Esophagus (tissue), 2 donors: Measurements from ENCODE around the gene PRMT1. TPM values are rescaled to one million over a fixed set of nuclear protein-coding genes. Genes with fewer than 3 reads are reported as not detected.

Experiments
- H3K27ac ChIP-seq, 2 donors: one replicate each; pipeline ENCODE4 v1.5.1; 2013; ENCODE audit warnings: low read depth in 2 of 2, mild to moderate bottlenecking in 2 of 2, inconsistent platforms in 1 of 2, low read length in 1 of 2, moderate library complexity in 1 of 2
- H3K27me3 ChIP-seq, 2 donors: one replicate each; pipeline ENCODE4 v1.6.1; 2013; ENCODE audit warnings: low read length in 2 of 2, control low read depth in 1 of 2, mild to moderate bottlenecking in 1 of 2; ENCODE audit not compliant: insufficient read depth in 2 of 2, control insufficient read depth in 1 of 2
- H3K36me3 ChIP-seq, 2 donors: one replicate each; pipeline ENCODE4 v1.6.1; 2013; ENCODE audit warnings: low read length in 1 of 2; ENCODE audit not compliant: control insufficient read depth in 2 of 2, insufficient read depth in 2 of 2
- H3K4me1 ChIP-seq, 2 donors: one replicate each; pipeline ENCODE4 v1.6.1; 2013; ENCODE audit warnings: low read length in 1 of 2; ENCODE audit not compliant: control insufficient read depth in 2 of 2, insufficient read depth in 2 of 2
- H3K4me3 ChIP-seq, 2 donors: one replicate each; pipeline ENCODE4 v1.5.1; 2013; ENCODE audit warnings: low read length in 2 of 2, mild to moderate bottlenecking in 2 of 2, low read depth in 1 of 2, moderate library complexity in 1 of 2
- H3K9me3 ChIP-seq, 2 donors: one replicate each; pipeline ENCODE4 v1.6.1; 2013; ENCODE audit warnings: mild to moderate bottlenecking in 2 of 2, low read depth in 1 of 2, low read length in 1 of 2, moderate library complexity in 1 of 2; ENCODE audit not compliant: control insufficient read depth in 2 of 2, insufficient read depth in 1 of 2
- WGBS, 2 donors: extraction: QIAGEN DNeasy Blood & Tissue Kit; methylation state at CpG; one replicate each; pipeline ENCODE4 v1.1.7; 2013; 5-methylcytosine and 5-hydroxymethylcytosine counted together
- polyA plus RNA-seq, 2 donors: library from polyadenylated mRNA; stranded (reverse); fragments of 200-250 nt; gene quantifications; one replicate each; pipeline ENCODE4 v1.2.3, GENCODE V29; 2013
- donor health status: healthy with polysubstance abuse.
- donor health status: Bipolar disorder and iron deficiency.

PRMT1 gene
- polyA plus RNA-seq, 2 donors: 72.5 to 146 TPM

DNA sequence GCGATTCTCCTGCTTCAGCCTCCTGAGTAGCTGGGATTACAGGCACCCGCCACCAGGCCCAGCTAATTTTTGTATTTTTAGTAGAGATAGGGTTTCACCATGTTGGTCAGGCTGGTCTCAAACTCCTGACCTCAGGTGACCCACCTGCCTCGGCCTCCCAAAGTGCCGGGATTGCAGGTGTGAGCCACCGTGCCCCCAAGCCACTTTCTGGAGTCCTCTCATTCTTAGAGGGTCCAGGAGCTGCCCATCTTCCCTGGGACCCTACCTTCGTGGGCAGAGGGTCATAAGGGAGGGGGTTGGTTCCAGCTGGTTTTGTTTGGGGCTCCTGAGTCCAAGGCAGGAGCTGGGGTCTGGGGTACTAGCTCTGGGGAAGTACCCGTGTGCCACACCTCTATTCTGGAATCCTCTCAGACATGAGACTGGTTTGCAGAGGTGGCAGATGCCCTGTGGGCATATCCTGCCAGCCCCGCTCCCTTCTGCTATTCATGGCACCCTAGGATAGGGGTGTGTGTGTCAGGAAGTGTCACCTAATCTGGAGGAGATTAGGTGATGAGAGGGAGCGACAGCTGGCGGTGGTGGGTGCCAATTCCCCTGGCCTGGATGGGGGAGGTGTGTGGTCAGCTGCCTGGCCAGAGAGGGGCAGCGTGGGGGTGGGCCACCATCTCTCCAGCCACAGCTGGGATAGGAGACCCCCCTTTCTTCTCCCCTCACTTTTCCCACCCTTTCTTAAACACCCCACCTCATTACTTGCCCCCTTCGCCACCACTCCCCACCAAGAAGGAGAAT, 2.1 kb downstream of the PRMT1 start:
- peak overlapping the region; percentile 27 to 29 for H3K27ac ChIP-seq

DNA sequence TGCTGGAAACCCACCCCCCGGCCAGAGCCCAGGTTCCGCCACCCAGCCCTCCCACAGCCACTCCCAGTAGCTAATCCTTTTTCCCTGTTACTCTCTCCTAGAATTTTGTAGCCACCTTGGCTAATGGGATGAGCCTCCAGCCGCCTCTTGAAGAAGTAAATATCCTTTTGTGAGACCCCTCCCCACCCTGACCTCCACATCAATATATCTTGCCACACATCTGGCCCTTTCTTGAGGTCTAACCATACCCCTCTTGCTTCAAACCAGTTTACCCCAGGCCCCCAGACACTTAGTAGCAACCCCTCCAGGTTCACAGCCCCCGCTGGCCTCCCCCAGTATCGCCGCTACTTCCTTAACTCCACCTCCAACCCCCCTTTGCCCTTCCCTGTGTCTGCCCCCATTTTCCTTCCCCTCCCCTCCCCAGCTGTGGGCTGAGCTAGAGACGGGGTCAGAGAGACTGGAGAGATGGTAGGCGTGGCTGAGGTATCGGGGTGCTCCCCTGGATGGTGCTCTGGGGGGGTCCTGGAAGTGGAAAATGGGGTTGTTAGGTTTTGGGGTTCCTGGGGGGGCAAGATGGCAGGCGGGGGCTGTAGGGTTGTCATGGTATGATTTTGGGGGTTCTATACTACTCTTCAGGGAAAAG, 2.8 kb downstream of the PRMT1 start:
- WGBS, 2 donors: 57 to 58% methylated on average over 10 of the region's 10 CpGs
- H3K4me3 ChIP-seq: no peak overlapping the region
- H3K4me1 ChIP-seq: peaks cover 2 to 16% of the 10 kb centered on the region in 2 donors

More for the DNA sequence above, 2.1 kb downstream of the PRMT1 start:
- Histone ChIP-seq H3K9me3 (no peaks in the 10 kb centered on the region), H3K36me3 (peaks cover 4 to 15% of the 10 kb centered on the region in 2 donors), H3K4me3 (no peak overlapping the region), H3K4me1 (peaks cover 2 to 16% of the 10 kb centered on the region in 2 donors), H3K27me3 (no peaks in the 10 kb centered on the region)
- 48 to 49% methylated on average over 12 of the region's 12 CpGs for WGBS, 2 donors

GRCh38 chr19:49680421-49681351, 3.6 kb downstream of the PRMT1 start:
- peak overlapping the region; percentile 36 to 43 for H3K27ac ChIP-seq
- no peaks in the 10 kb centered on the region for H3K27me3 ChIP-seq
- peaks cover 2 to 16% of the 10 kb centered on the region in 2 donors for H3K4me1 ChIP-seq
- no peaks in the 10 kb centered on the region for H3K9me3 ChIP-seq
- 32% methylated on average over 40 of the region's 40 CpGs for WGBS, 2 donors
- peak overlapping the region in 1 of 2 donors; percentile 15 for H3K4me3 ChIP-seq
- H3K36me3 ChIP-seq: peaks cover 11 to 28% of the 10 kb centered on the region in 2 donors

More for the DNA sequence above, 2.8 kb downstream of the PRMT1 start:
- Histone ChIP-seq H3K27me3 (no peaks in the 10 kb centered on the region), H3K9me3 (no peaks in the 10 kb centered on the region), H3K36me3 (peaks cover 6 to 22% of the 10 kb centered on the region in 2 donors), H3K27ac (peak overlapping the region in 1 of 2 donors; percentile 36)

DNA sequence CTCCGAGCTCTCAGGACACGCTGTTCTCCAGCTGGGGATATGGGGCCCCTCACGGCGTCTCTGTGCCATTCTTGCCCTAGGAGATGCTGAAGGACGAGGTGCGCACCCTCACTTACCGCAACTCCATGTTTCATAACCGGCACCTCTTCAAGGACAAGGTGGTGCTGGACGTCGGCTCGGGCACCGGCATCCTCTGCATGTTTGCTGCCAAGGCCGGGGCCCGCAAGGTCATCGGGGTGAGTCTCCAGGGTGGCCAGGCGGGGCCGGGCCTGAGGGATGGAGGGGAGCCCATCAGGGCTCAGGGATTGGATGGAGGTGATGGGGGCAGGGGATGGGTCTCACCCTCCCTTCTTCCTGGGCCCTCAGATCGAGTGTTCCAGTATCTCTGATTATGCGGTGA, 4.8 kb downstream of the PRMT1 start:
- Histone ChIP-seq H3K9me3 (no peaks in the 10 kb centered on the region), H3K4me3 (no peak overlapping the region), H3K27ac (no peak overlapping the region), H3K27me3 (no peaks in the 10 kb centered on the region), H3K4me1 (peaks cover 2 to 13% of the 10 kb centered on the region in 2 donors), H3K36me3 (peaks cover 12 to 37% of the 10 kb centered on the region in 2 donors)
- 89 to 92% methylated on average over 19 of the region's 19 CpGs for WGBS, 2 donors

DNA sequence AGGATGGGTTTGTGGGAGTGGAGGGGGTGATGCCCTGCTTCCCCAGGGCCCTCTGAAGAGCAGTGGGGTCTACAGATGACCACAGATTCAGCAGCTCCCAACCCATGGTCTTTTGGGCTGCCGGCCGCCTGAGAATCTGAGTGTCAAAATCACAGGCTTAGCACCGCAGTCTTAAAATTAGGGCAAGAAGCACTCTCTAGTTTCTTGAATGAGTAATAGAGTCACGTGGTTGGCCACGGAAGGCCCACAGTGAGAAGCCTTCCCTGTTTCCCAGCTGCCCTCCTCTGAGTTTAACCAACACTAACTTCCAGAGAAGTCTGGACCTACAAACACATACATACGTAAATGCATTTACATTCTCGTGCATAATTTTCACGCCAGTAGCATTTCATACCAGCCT, 5.2 kb downstream of the PRMT1 start:
- no peaks in the 10 kb centered on the region for H3K27me3 ChIP-seq
- no peak overlapping the region for H3K4me3 ChIP-seq
- H3K27ac ChIP-seq: no peak overlapping the region
- 88 to 94% methylated on average over 8 of the region's 8 CpGs for WGBS, 2 donors
- peaks cover 14 to 41% of the 10 kb centered on the region in 2 donors for H3K36me3 ChIP-seq
- H3K9me3 ChIP-seq: no peaks in the 10 kb centered on the region
- peaks cover 2 to 13% of the 10 kb centered on the region in 2 donors for H3K4me1 ChIP-seq

GRCh38 chr19:49683814-49684250, 6.8 kb downstream of the PRMT1 start:
- 92 to 94% methylated on average over 18 of the region's 18 CpGs for WGBS, 2 donors
- H3K36me3 ChIP-seq: peaks cover 14 to 48% of the 10 kb centered on the region in 2 donors
- H3K9me3 ChIP-seq: no peaks in the 10 kb centered on the region
- peaks cover 2 to 13% of the 10 kb centered on the region in 2 donors for H3K4me1 ChIP-seq
- H3K27ac ChIP-seq: no peak overlapping the region
- H3K4me3 ChIP-seq: no peak overlapping the region
- no peaks in the 10 kb centered on the region for H3K27me3 ChIP-seq

DNA sequence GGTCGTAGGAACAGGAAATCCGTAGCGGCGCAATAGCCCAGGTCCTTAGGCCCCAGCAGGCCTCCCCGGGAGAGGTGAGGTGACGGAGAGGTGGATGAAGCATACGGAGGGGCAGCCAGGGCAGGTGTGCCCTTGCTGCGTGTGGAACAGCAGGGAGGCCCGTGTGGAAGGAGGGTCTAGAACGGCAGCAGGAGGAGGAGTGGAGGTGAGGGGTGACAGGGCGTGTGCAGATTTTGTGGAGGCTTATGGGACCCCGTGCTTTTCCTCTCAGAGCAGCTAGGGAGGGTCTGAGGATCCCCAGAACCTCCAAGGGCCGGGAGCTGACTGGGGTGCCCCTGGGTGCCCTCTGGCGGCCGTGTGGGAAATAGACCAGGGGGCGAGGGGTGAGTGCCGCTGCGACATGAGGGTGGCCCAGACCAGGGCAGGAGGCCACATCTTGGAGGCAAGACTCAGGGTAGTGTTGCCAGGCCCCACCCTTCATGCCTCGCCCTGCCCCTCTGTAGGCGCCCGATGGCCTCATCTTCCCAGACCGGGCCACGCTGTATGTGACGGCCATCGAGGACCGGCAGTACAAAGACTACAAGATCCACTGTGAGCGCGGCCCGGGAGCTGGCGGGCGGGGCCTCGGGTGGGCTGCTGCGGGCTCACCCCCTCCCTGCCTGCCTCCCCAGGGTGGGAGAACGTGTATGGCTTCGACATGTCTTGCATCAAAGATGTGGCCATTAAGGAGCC, 7.3 kb downstream of the PRMT1 start:
- Histone ChIP-seq H3K27me3 (no peaks in the 10 kb centered on the region), H3K27ac (no peak overlapping the region), H3K36me3 (peaks cover 14 to 48% of the 10 kb centered on the region in 2 donors), H3K4me3 (no peak overlapping the region), H3K4me1 (peaks cover 1 to 9% of the 10 kb centered on the region in 2 donors), H3K9me3 (no peaks in the 10 kb centered on the region)
- WGBS, 2 donors: 78 to 83% methylated on average over 35 of the region's 35 CpGs

GRCh38 chr19:49684983-49685553, 8.0 kb downstream of the PRMT1 start:
- H3K27me3 ChIP-seq: no peaks in the 10 kb centered on the region
- peaks cover 0 to 8% of the 10 kb centered on the region in 2 donors for H3K4me1 ChIP-seq
- H3K9me3 ChIP-seq: no peaks in the 10 kb centered on the region
- no peak overlapping the region for H3K27ac ChIP-seq
- WGBS, 2 donors: 81 to 83% methylated on average over 13 of the region's 13 CpGs
- no peak overlapping the region for H3K4me3 ChIP-seq
- H3K36me3 ChIP-seq: peaks cover 14 to 48% of the 10 kb centered on the region in 2 donors
